HCT116 (cell line): ENCODE measurements around the gene KRTAP1-3. TPM values are rescaled to one million over a fixed set of nuclear protein-coding genes. Genes with fewer than 3 reads are reported as not detected.

Experiments used
- ATAC-seq: fragments of 200-7000 bp; cut with Tn5 transposase; 2 replicates; pipeline ENCODE4 v1.9.1; 2020; ENCODE audit warnings: mild to moderate bottlenecking, moderate library complexity
- BruUV-seq: library from RNA; stranded (reverse); fragments of 400-500 nt; replicated peaks from 2 replicates; lab custom pipeline; 2021; lab: Mats Ljungman, UMichigan
- CTCF ChIA-PET: fragments of 300-600 bp; sonication (Branson Sonifier 250); formaldehyde crosslinking; loops from one replicate; lab custom pipeline; 2021; ENCODE audit warnings: antibody characterized with exemption; lab: Charles Lee
- POLR2A ChIA-PET: fragments of 300-600, 350-600 bp; sonication (Branson Sonifier 250); formaldehyde crosslinking; loops from one replicate; lab custom pipeline; 2021; ENCODE audit warnings: antibody characterized with exemption; lab: Charles Lee
- RAD21 ChIA-PET, 2 experiments: fragments of 300-600 bp; sonication (Branson Sonifier 250); formaldehyde crosslinking; loops; one replicate each; lab custom pipeline; 2023; ENCODE audit warnings: low total read pairs in 2 of 2; ENCODE audit not compliant: uncharacterized antibody in 2 of 2, unreplicated experiment in 2 of 2, low non-redundant PET in 1 of 2; lab: Charles Lee
- DNase-seq: peaks from one replicate; pipeline ENCODE4 v3.0.0-alpha.2; 2010; ENCODE audit warnings: low read depth, low spot score
- H2AFZ ChIP-seq: fragments of 200-600 bp; shearing (Covaris generic), sonication (generic); 2 replicates; pipeline ENCODE4 v1.6.1; 2017; ENCODE audit warnings: low read depth, mixed run types, mixed read lengths, antibody characterized with exemption, low read length; ENCODE audit not compliant: poor library complexity, severe bottlenecking
- H3K27ac ChIP-seq: 2 replicates; pipeline ENCODE4 v1.5.1; 2012; ENCODE audit warnings: low read depth, low read length
- H3K27me3 ChIP-seq: fragments of 200-600 bp; sonication (generic); 2 replicates; pipeline ENCODE4 v1.6.1; 2016; ENCODE audit warnings: mixed run types, low read length, mixed read lengths; ENCODE audit not compliant: insufficient read depth
- H3K36me3 ChIP-seq, 2 experiments: fragments of 200-500 bp in 1 of 2; fragments of 200-600 bp in 1 of 2; sonication (Bioruptor generic) in 1 of 2; sonication (generic) in 1 of 2; 2 replicates each; pipeline versions ENCODE4 v1.5.1 to v1.6.1; 2014 to 2016; ENCODE audit warnings: low read length in 2 of 2, inconsistent platforms in 1 of 2, mixed read lengths in 1 of 2, mixed run types in 1 of 2; ENCODE audit not compliant: insufficient read depth in 2 of 2, control insufficient read depth in 1 of 2
- H3K4me1 ChIP-seq, 2 experiments: fragments of 200-600 bp in 1 of 2; sonication (generic) in 1 of 2; 2 replicates each; pipeline versions ENCODE4 v1.5.1 to v1.6.1; 2012 to 2017; ENCODE audit warnings: low read length in 2 of 2, inconsistent platforms in 1 of 2, mild to moderate bottlenecking in 1 of 2, mixed read lengths in 1 of 2, mixed run types in 1 of 2, moderate library complexity in 1 of 2; ENCODE audit not compliant: insufficient read depth in 2 of 2, control insufficient read depth in 1 of 2
- H3K4me2 ChIP-seq: fragments of 200-600 bp; sonication (generic); 2 replicates; pipeline ENCODE4 v1.6.1; 2017; ENCODE audit warnings: mixed run types, low read length, mixed read lengths
- H3K4me3 ChIP-seq, 2 experiments: fragments of 200-600 bp in 1 of 2; sonication (generic) in 1 of 2; replicated peaks in 1 of 2; 2 replicates each; pipeline ENCODE4 v1.5.1; 2011 to 2016; ENCODE audit warnings: low read length in 2 of 2, control low read depth in 1 of 2, low read depth in 1 of 2, mild to moderate bottlenecking in 1 of 2, mixed read lengths in 1 of 2, mixed run types in 1 of 2
- H3K79me2 ChIP-seq: fragments of 200-600 bp; sonication (generic); 2 replicates; pipeline ENCODE4 v1.6.1; 2017; ENCODE audit warnings: mild to moderate bottlenecking, mixed run types, low read length, moderate library complexity, mixed read lengths; ENCODE audit not compliant: insufficient read depth
- H3K9ac ChIP-seq: fragments of 200-600 bp; sonication (generic); 2 replicates; pipeline ENCODE4 v1.6.1; 2016; ENCODE audit warnings: low read length, mixed read lengths
- H3K9me2 ChIP-seq: fragments of 200-600 bp; sonication (generic), shearing (Covaris generic); 2 replicates; pipeline ENCODE4 v1.6.1; 2017; ENCODE audit warnings: mixed run types, mild to moderate bottlenecking, moderate library complexity; ENCODE audit not compliant: insufficient read depth
- H3K9me3 ChIP-seq, 2 experiments: fragments of 200-500 bp in 1 of 2; fragments of 200-600 bp in 1 of 2; sonication (Bioruptor generic) in 1 of 2; sonication (generic) in 1 of 2; 2 replicates each; pipeline ENCODE4 v1.6.1; 2014 to 2017; ENCODE audit warnings: low read length in 2 of 2, mixed read lengths in 2 of 2, inconsistent platforms in 1 of 2, low read depth in 1 of 2, mild to moderate bottlenecking in 1 of 2, mixed run types in 1 of 2, moderate library complexity in 1 of 2; ENCODE audit not compliant: control insufficient read depth in 1 of 2, insufficient read depth in 1 of 2
- H4K20me1 ChIP-seq: fragments of 200-600 bp; sonication (generic), shearing (Covaris generic); 2 replicates; pipeline ENCODE4 v1.6.1; 2017; ENCODE audit warnings: mixed run types, mild to moderate bottlenecking, moderate library complexity; ENCODE audit not compliant: insufficient read depth
- CEBPB ChIP-seq: IDR thresholded peaks from 2 replicates; pipeline ENCODE4 v1.6.1; 2012; ENCODE audit warnings: low read depth
- EGR1 ChIP-seq: IDR thresholded peaks from 2 replicates; pipeline ENCODE4 v1.6.1; 2012; ENCODE audit warnings: low read depth
- ELF1 ChIP-seq: IDR thresholded peaks from 2 replicates; pipeline ENCODE4 v1.6.1; 2012; ENCODE audit warnings: low read depth, borderline replicate concordance
- EZH2 ChIP-seq: fragments of 200-600 bp; sonication (generic); IDR thresholded peaks from 2 replicates; pipeline ENCODE4 v1.6.1; 2017; ENCODE audit warnings: antibody characterized with exemption, mixed run types
- EZH2phosphoT487 ChIP-seq: fragments of 200-600 bp; IDR thresholded peaks from 2 replicates; pipeline ENCODE4 v1.6.1; 2018; ENCODE audit warnings: antibody characterized with exemption, borderline replicate concordance
- FOSL1 ChIP-seq: IDR thresholded peaks from 2 replicates; pipeline ENCODE4 v1.6.1; 2012; ENCODE audit warnings: low read depth
- MAX ChIP-seq: IDR thresholded peaks from 2 replicates; pipeline ENCODE4 v1.6.1; 2012
- POLR2A ChIP-seq: IDR thresholded peaks from 2 replicates; pipeline ENCODE4 v1.7.0; 2011; ENCODE audit warnings: borderline replicate concordance; ENCODE audit not compliant: insufficient read depth, insufficient read length; ENCODE audit errors: extremely low read depth
- RAD21 ChIP-seq: IDR thresholded peaks from 2 replicates; pipeline ENCODE4 v1.6.1; 2012; ENCODE audit warnings: low read depth, mild to moderate bottlenecking
- REST ChIP-seq: IDR thresholded peaks from 2 replicates; pipeline ENCODE4 v1.6.1; 2012; ENCODE audit warnings: low read depth
- SP1 ChIP-seq: IDR thresholded peaks from 2 replicates; pipeline ENCODE4 v1.6.1; 2012; ENCODE audit warnings: low read depth
- TCF7L2 ChIP-seq: IDR thresholded peaks from 2 replicates; pipeline ENCODE4 v1.7.0; 2011; ENCODE audit warnings: borderline replicate concordance, inconsistent platforms; ENCODE audit not compliant: insufficient read depth, insufficient read length; ENCODE audit errors: extremely low read depth
- YY1 ChIP-seq: IDR thresholded peaks from 2 replicates; pipeline ENCODE4 v1.6.1; 2011; ENCODE audit warnings: low read length, low read depth, moderate library complexity, mild to moderate bottlenecking; ENCODE audit not compliant: insufficient replicate concordance; ENCODE audit errors: extremely low read depth
- ZNF274 ChIP-seq: fragments of 200-500 bp; sonication (Bioruptor generic); IDR thresholded peaks from 2 replicates; pipeline ENCODE4 v1.6.1; 2014; ENCODE audit warnings: mild to moderate bottlenecking, low read depth, low read length, inconsistent platforms
- intact Hi-C: fragments of 100-400 bp; cut with micrococcal nuclease; formaldehyde crosslinking; loops from 2 replicates; pipeline ENCODE4 v1.10.0; 2022
- total RNA-seq: library from RNA; stranded (reverse); gene quantifications from one replicate; pipeline ENCODE4 v1.2.1, GENCODE V29; 2021; ENCODE audit not compliant: unreplicated experiment
- TF ChIP-seq, protein P1 (sequence below): IDR thresholded peaks from 2 replicates; pipeline ENCODE4 v1.6.1; 2012

The KRTAP1-3 gene
- total RNA-seq, 1 experiment from 2014 or later, result not detected

- no peak for DNase-seq
- no peaks in the 10 kb centered on the region for H3K79me2 ChIP-seq
- peaks cover 39 to 46% of the 10 kb centered on the region in 2 experiments for H3K4me1 ChIP-seq
- RAD21 ChIA-PET, result no interaction called here
- H3K9me3 ChIP-seq, result peaks cover 0 to 9% of the 10 kb centered on the region in 2 experiments; a peak in 1 of 4 replicates
- H3K4me3 ChIP-seq, result no peak overlapping the region
- H3K27ac ChIP-seq, result peak overlapping the region; percentile 85
- H3K4me2 ChIP-seq, result peak overlapping the region; percentile 28; the same call in 1 of the 2 replicates
- TF ChIP-seq EGR1 (no peak), EZH2 (no peak), REST (no peak), MAX (no peak), FOSL1 (no peak), ELF1 (no peak), ZNF274 (no peak), TCF7L2 (no peak), POLR2A (no peak), CEBPB (no peak), RAD21 (no peak), SP1 (no peak), EZH2phosphoT487 (no peak), YY1 (no peak)
- TF ChIP-seq, protein P1, sequence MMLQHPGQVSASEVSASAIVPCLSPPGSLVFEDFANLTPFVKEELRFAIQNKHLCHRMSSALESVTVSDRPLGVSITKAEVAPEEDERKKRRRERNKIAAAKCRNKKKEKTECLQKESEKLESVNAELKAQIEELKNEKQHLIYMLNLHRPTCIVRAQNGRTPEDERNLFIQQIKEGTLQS, result no peak
- ATAC-seq, result no peak
- POLR2A ChIA-PET, result no interaction called here
- H3K9me2 ChIP-seq, result no peaks in the 10 kb centered on the region
- CTCF ChIA-PET, result no interaction called here
- H4K20me1 ChIP-seq, result no peaks in the 10 kb centered on the region
- H3K36me3 ChIP-seq, result peaks cover 0 to 5% of the 10 kb centered on the region in 2 experiments; a peak in 1 of 4 replicates
- no TSS peak for BruUV-seq
- H3K27me3 ChIP-seq, result no peaks in the 10 kb centered on the region
- intact Hi-C loops, result no loop called here
- peak overlapping the region; percentile 10; the same call in 1 of the 2 replicates for H3K9ac ChIP-seq
- H2AFZ ChIP-seq, result no peak overlapping the region
These were observed 24.1 kb upstream of the KRTAP1-3 start for GRCh38 chr17:41058741-41059140.
